Keratinocyte (primary cell): ENCODE results near the gene RAB3D. TPM values are rescaled to one million over a fixed set of nuclear protein-coding genes. Genes with fewer than 3 reads are reported as not detected.

Experiments
- DNase-seq: peaks from one replicate; pipeline ENCODE4 v3.0.0-alpha.2; 2011; ENCODE audit warnings: low read depth, missing footprints, low spot score
- FAIRE-seq: peaks from 2 replicates; lab custom pipeline; 2011; peaks lifted over from hg19 to GRCh38; lab: Jason Lieb, UNC
- H2AFZ ChIP-seq: 2 replicates; pipeline ENCODE4 v1.6.0; 2012; ENCODE audit warnings: low read length, control low read depth, inconsistent platforms; ENCODE audit not compliant: control insufficient read depth
- H3K27ac ChIP-seq: 2 replicates; pipeline ENCODE4 v1.5.1; 2011; ENCODE audit warnings: low read length; ENCODE audit not compliant: control insufficient read depth, insufficient read depth
- H3K27me3 ChIP-seq: 3 replicates; pipeline ENCODE4 v1.6.0; 2011; ENCODE audit warnings: low read length; ENCODE audit not compliant: control insufficient read depth, insufficient read depth; ENCODE audit errors: extremely low read depth
- H3K36me3 ChIP-seq, 2 experiments: 2 replicates in 1 of 2; 3 replicates in 1 of 2; pipeline ENCODE4 v1.5.1; 2011; ENCODE audit warnings: low read length in 2 of 2, mild to moderate bottlenecking in 1 of 2; ENCODE audit not compliant: control insufficient read depth in 2 of 2, insufficient read depth in 2 of 2; ENCODE audit errors: extremely low read depth in 1 of 2
- H3K4me1 ChIP-seq: 3 replicates; pipeline ENCODE4 v1.5.1; 2011; ENCODE audit warnings: low read length; ENCODE audit not compliant: control insufficient read depth, insufficient read depth; ENCODE audit errors: extremely low read depth
- H3K4me2 ChIP-seq: 3 replicates; pipeline ENCODE4 v1.6.0; 2011; ENCODE audit warnings: low read depth, low read length; ENCODE audit not compliant: control insufficient read depth, insufficient read depth; ENCODE audit errors: extremely low read depth
- H3K4me3 ChIP-seq, 3 experiments: fragments of 200-600 bp in 1 of 3; sonication (generic) in 1 of 3; 2 replicates in 2 of 3; 3 replicates in 1 of 3; pipeline ENCODE4 v1.5.1; 2011 to 2016; ENCODE audit warnings: low read length in 3 of 3, mild to moderate bottlenecking in 3 of 3, control low read depth in 2 of 3, inconsistent platforms in 1 of 3, low read depth in 1 of 3, mixed read lengths in 1 of 3, mixed run types in 1 of 3, moderate library complexity in 1 of 3; ENCODE audit not compliant: control insufficient read depth in 2 of 3, insufficient read depth in 2 of 3; ENCODE audit errors: extremely low read depth in 1 of 3
- H3K79me2 ChIP-seq: 2 replicates; pipeline ENCODE4 v1.6.0; 2012; ENCODE audit warnings: low read length; ENCODE audit not compliant: control insufficient read depth, insufficient read depth
- H3K9ac ChIP-seq: 3 replicates; pipeline ENCODE4 v1.6.0; 2011; ENCODE audit warnings: low read length; ENCODE audit not compliant: control insufficient read depth, insufficient read depth; ENCODE audit errors: extremely low read depth
- H3K9me1 ChIP-seq: 3 replicates; pipeline ENCODE4 v1.6.0; 2011; ENCODE audit warnings: low read length; ENCODE audit not compliant: control insufficient read depth, insufficient read depth; ENCODE audit errors: extremely low read depth
- H3K9me3 ChIP-seq: 2 replicates; pipeline ENCODE4 v1.5.1; 2012; ENCODE audit warnings: low read depth, low read length; ENCODE audit not compliant: control insufficient read depth
- H4K20me1 ChIP-seq: 3 replicates; pipeline ENCODE4 v1.6.0; 2011; ENCODE audit warnings: low read length; ENCODE audit not compliant: control insufficient read depth, insufficient read depth; ENCODE audit errors: extremely low read depth
- EZH2 ChIP-seq: IDR thresholded peaks from one replicate; pipeline ENCODE4 v1.6.1; 2012; ENCODE audit warnings: inconsistent platforms, mild to moderate bottlenecking, low read length, moderate library complexity
- dilution Hi-C: fragments of 300-500 bp; cut with MboI; formaldehyde crosslinking; loops from one replicate; pipeline ENCODE4 v1.7.0; 2020; ENCODE audit warnings: low sequenced_read_pairs; ENCODE audit not compliant: extremely low pct_ligation_motif_present
- polyA plus RNA-seq, 5 experiments: library from polyadenylated mRNA; depleted of rRNA in 3 of 5; stranded (reverse) in 3 of 5; stranded (forward) in 1 of 5; unstranded in 1 of 5; fragments of >200 nt; gene quantifications; 1 replicate in 1 of 5; 2 replicates in 3 of 5; 3 replicates in 1 of 5; pipeline versions ENCODE4 v1.2.1 to v1.2.3, GENCODE V29; 2011 to 2012; ENCODE audit warnings: missing spikeins in 2 of 5, low read depth in 1 of 5, low replicate concordance in 1 of 5
- TF ChIP-seq, protein P1 (sequence below), 3 experiments: IDR thresholded peaks in 1 of 3; conservative IDR thresholded peaks in 1 of 3; optimal IDR thresholded peaks in 1 of 3; 2 replicates in 2 of 3; 3 replicates in 1 of 3; pipeline versions ENCODE3 to v1.5.1; 2011; ENCODE audit warnings: low read length in 3 of 3, mild to moderate bottlenecking in 3 of 3, moderate library complexity in 2 of 3, control low read depth in 1 of 3, inconsistent platforms in 1 of 3; ENCODE audit not compliant: insufficient read depth in 2 of 3; ENCODE audit errors: extremely low read depth in 1 of 3

RAB3D gene
- polyA plus RNA-seq, 1 donor (not counting 4 experiments of a cell fraction or from before 2014, with no cell fraction given): 63.1 TPM

DNA sequence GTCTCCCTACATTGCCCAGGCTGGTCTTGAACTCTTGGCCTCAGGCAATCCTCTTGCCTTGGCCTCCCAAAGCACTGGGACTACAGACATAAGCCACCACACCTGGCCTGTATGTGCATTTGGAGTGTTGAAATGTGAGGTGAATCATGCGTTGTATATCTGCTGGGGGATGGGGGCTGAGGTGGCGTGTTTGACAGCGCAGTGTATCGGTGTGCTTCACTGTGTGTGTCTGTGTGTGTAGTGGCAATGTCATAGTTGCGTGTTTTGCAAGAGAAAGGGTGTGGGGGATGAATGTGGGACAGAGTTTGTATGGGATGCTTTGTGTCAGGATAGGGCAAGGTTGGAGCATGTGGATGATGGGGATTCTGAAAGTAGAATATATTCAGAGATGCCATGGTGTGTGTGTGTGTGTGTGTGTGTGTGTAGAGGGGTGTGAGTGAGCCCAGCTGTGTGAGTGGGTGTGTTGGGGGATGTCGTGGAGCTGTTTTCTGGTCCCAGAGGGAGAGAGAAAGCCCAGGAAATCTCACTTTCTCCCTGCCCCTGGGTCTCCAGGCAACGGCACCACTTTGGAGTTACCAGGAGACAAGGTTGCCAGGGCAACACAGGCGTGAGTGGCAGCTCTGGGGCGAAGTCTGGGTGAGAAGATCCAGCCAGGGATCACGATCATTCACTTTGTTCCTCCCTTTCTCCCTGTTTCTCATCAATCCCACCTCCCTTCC, 33.9 kb upstream of the RAB3D start:
- Histone ChIP-seq H3K27me3 (no peaks in the 10 kb centered on the region), H3K4me2 (no peak overlapping the region), H3K9me3 (no peaks in the 10 kb centered on the region), H3K4me1 (peaks cover 28% of the 10 kb centered on the region), H3K79me2 (peaks cover 4% of the 10 kb centered on the region), H3K36me3 (no peaks in the 10 kb centered on the region), H4K20me1 (no peaks in the 10 kb centered on the region), H3K27ac (no peak overlapping the region), H3K4me3 (no peak overlapping the region), H3K9me1 (peaks cover 6% of the 10 kb centered on the region), H2AFZ (no peak overlapping the region), H3K9ac (no peak overlapping the region)
- DNase-seq (no peak), FAIRE-seq (no peak)
- dilution Hi-C loops: no loop called here
- no peak for TF ChIP-seq EZH2
- TF ChIP-seq, protein P1, sequence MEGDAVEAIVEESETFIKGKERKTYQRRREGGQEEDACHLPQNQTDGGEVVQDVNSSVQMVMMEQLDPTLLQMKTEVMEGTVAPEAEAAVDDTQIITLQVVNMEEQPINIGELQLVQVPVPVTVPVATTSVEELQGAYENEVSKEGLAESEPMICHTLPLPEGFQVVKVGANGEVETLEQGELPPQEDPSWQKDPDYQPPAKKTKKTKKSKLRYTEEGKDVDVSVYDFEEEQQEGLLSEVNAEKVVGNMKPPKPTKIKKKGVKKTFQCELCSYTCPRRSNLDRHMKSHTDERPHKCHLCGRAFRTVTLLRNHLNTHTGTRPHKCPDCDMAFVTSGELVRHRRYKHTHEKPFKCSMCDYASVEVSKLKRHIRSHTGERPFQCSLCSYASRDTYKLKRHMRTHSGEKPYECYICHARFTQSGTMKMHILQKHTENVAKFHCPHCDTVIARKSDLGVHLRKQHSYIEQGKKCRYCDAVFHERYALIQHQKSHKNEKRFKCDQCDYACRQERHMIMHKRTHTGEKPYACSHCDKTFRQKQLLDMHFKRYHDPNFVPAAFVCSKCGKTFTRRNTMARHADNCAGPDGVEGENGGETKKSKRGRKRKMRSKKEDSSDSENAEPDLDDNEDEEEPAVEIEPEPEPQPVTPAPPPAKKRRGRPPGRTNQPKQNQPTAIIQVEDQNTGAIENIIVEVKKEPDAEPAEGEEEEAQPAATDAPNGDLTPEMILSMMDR (optimal IDR thresholded peaks at IDR 0.05 in 1 of 3, IDR thresholded peaks at IDR 0.05 in 1 of 3, conservative IDR thresholded peaks at IDR 0.05 in 1 of 3; ENCODE audit: extremely low read depth in 1 of 3, insufficient read depth in 2 of 3, low read length in 3 of 3): no peak

DNA sequence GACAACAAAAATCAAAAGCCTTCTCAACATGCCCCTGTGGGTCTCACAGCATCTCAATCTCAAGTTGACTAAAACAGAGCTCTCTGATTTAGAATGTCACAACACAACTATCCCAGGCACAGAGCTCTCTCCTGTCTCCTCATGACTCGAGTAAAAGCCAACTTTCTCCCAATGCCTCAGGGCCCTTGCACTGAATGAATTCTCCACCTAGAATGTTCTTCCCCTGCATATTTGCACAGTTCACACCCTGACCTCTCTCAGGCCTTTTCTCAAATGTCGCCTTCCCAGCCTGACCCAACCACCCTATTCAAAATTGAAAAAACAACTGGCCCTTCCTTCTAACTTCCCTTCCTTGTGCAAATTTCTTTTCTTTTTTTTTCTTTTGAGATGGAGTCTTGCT, 31.3 kb upstream of the RAB3D start:
- peaks cover 9% of the 10 kb centered on the region for H3K4me1 ChIP-seq
- dilution Hi-C loops: no loop called here

More for the DNA sequence above, 31.3 kb upstream of the RAB3D start:
- no peak for DNase-seq
- Histone ChIP-seq H3K4me2 (no peak overlapping the region), H3K27ac (no peak overlapping the region), H2AFZ (no peak overlapping the region), H3K79me2 (peaks cover 3% of the 10 kb centered on the region), H3K9me1 (no peaks in the 10 kb centered on the region), H4K20me1 (no peaks in the 10 kb centered on the region), H3K27me3 (no peaks in the 10 kb centered on the region), H3K9me3 (no peaks in the 10 kb centered on the region), H3K36me3 (no peaks in the 10 kb centered on the region), H3K9ac (no peak overlapping the region), H3K4me3 (no peak overlapping the region)
- FAIRE-seq: no peak
- TF ChIP-seq, protein P1 (optimal IDR thresholded peaks at IDR 0.05 in 1 of 3, IDR thresholded peaks at IDR 0.05 in 1 of 3, conservative IDR thresholded peaks at IDR 0.05 in 1 of 3; ENCODE audit: extremely low read depth in 1 of 3, insufficient read depth in 2 of 3, low read length in 3 of 3): no peak
- no peak for TF ChIP-seq EZH2
